Parathyroid adenoma (tissue), 2 donors: Measurements from ENCODE around the gene CYP46A1.
A peak's percentile ranks its signal among the peaks of the same experiment; 100 is the strongest.

Experiments used
- H2AFZ ChIP-seq: fragments of 300-600 bp; sonication (generic); one replicate; pipeline ENCODE4 v1.7.0; 2017; ENCODE audit warnings: antibody characterized with exemption, mild to moderate bottlenecking
- H3K27ac ChIP-seq: fragments of 300-600 bp; sonication (generic); one replicate; pipeline ENCODE4 v1.7.0; 2017
- H3K27me3 ChIP-seq: fragments of 300-600 bp; sonication (generic); one replicate; pipeline ENCODE4 v1.7.0; 2017; ENCODE audit warnings: low read length; ENCODE audit not compliant: control insufficient read depth, insufficient read depth
- H3K36me3 ChIP-seq: fragments of 300-600 bp; sonication (generic); one replicate; pipeline ENCODE4 v1.7.0; 2017; ENCODE audit warnings: low read length; ENCODE audit not compliant: control insufficient read depth, insufficient read depth
- H3K4me1 ChIP-seq: fragments of 300-600 bp; sonication (generic); one replicate; pipeline ENCODE4 v1.7.0; 2017; ENCODE audit warnings: control low read depth
- H3K4me2 ChIP-seq: fragments of 300-600 bp; sonication (generic); one replicate; pipeline ENCODE4 v1.7.0; 2017; ENCODE audit warnings: low read length
- H3K4me3 ChIP-seq: fragments of 300-600 bp; sonication (generic); one replicate; pipeline ENCODE4 v1.7.0; 2017; ENCODE audit warnings: low read depth, low read length
- H3K79me2 ChIP-seq: fragments of 300-600 bp; sonication (generic); one replicate; pipeline ENCODE4 v1.7.0; 2017; ENCODE audit warnings: control low read depth
- H3K9ac ChIP-seq: fragments of 300-600 bp; sonication (generic); one replicate; pipeline ENCODE4 v1.7.0; 2017; ENCODE audit warnings: mild to moderate bottlenecking
- H3K9me3 ChIP-seq: fragments of 300-600 bp; sonication (generic); one replicate; pipeline ENCODE4 v1.7.0; 2017; ENCODE audit warnings: low read length; ENCODE audit not compliant: control insufficient read depth
- CTCF ChIP-seq: fragments of 300-600 bp; sonication (generic); IDR thresholded peaks from one replicate; pipeline ENCODE4 v1.7.0; 2017; ENCODE audit warnings: antibody characterized with exemption, mild to moderate bottlenecking
- donor health status: primary hyperparathyroidism.

The CYP46A1 gene

GRCh38 chr14:99730876-99731546 is 46.9 kb downstream of the CYP46A1 start:
- Histone ChIP-seq H3K9me3 (no peaks in the 10 kb centered on the region), H3K4me2 (no peak overlapping the region), H3K36me3 (no peaks in the 10 kb centered on the region), H3K4me3 (no peak overlapping the region), H2AFZ (peak overlapping the region; percentile 82), H3K27me3 (no peaks in the 10 kb centered on the region), H3K9ac (no peak overlapping the region), H3K79me2 (no peaks in the 10 kb centered on the region), H3K4me1 (peaks cover 7% of the 10 kb centered on the region), H3K27ac (no peak overlapping the region)
- TF ChIP-seq CTCF = no peak

GRCh38 chr14:99731547-99732435 is 47.7 kb downstream of the CYP46A1 start:
- H3K9me3 ChIP-seq = no peaks in the 10 kb centered on the region
- TF ChIP-seq CTCF = no peak
- H3K36me3 ChIP-seq = no peaks in the 10 kb centered on the region
- H3K79me2 ChIP-seq = no peaks in the 10 kb centered on the region
- no peak overlapping the region for H3K27ac ChIP-seq
- no peak overlapping the region for H3K4me3 ChIP-seq
- no peaks in the 10 kb centered on the region for H3K27me3 ChIP-seq
- H3K4me1 ChIP-seq = peaks cover 3% of the 10 kb centered on the region
- no peak overlapping the region for H3K9ac ChIP-seq
- H2AFZ ChIP-seq = no peak overlapping the region
- H3K4me2 ChIP-seq = no peak overlapping the region

- Histone ChIP-seq H3K4me1 (peaks cover 6% of the 10 kb centered on the region), H2AFZ (no peak overlapping the region), H3K79me2 (no peaks in the 10 kb centered on the region), H3K27ac (no peak overlapping the region), H3K27me3 (no peaks in the 10 kb centered on the region), H3K4me3 (no peak overlapping the region), H3K9ac (no peak overlapping the region), H3K36me3 (no peaks in the 10 kb centered on the region), H3K4me2 (no peak overlapping the region), H3K9me3 (no peaks in the 10 kb centered on the region)
- no peak for TF ChIP-seq CTCF
Measured at GRCh38 chr14:99732436-99733210, 48.5 kb downstream of the CYP46A1 start.

- Histone ChIP-seq H3K9me3 (no peaks in the 10 kb centered on the region), H3K9ac (no peak overlapping the region), H3K4me3 (no peak overlapping the region), H3K4me1 (peaks cover 6% of the 10 kb centered on the region), H2AFZ (no peak overlapping the region), H3K79me2 (no peaks in the 10 kb centered on the region), H3K36me3 (no peaks in the 10 kb centered on the region), H3K4me2 (no peak overlapping the region), H3K27ac (no peak overlapping the region), H3K27me3 (no peaks in the 10 kb centered on the region)
- TF ChIP-seq CTCF = no peak
Measured at GRCh38 chr14:99733211-99733539, 49.1 kb downstream of the CYP46A1 start.
